Activated T-cell treated with anti-CD3 and anti-CD28 coated beads, Interleukin-2, amount 50 U/mL, for 4 hours (primary cell): Measurements from ENCODE around the gene MRPL10. TPM values are rescaled to one million over a fixed set of nuclear protein-coding genes. Genes with fewer than 3 reads are reported as not detected.

ENCODE experiments used
- ATAC-seq, 2 donors: fragments of 200-7000 bp; cut with Tn5 transposase; one replicate each; pipeline ENCODE4 v1.10.0; 2021
- DNase-seq: peaks from one replicate; pipeline ENCODE4 v3.0.0-alpha.2; 2020
- H3K27me3 Mint-ChIP-seq: one replicate; pipeline ENCODE4 v1.8.0; 2021; ENCODE audit warnings: low read depth, mixed read lengths
- H3K36me3 Mint-ChIP-seq: one replicate; pipeline ENCODE4 v1.8.0; 2022; ENCODE audit warnings: mixed read lengths; ENCODE audit not compliant: insufficient read depth
- H3K4me1 Mint-ChIP-seq: one replicate; pipeline ENCODE4 v1.8.0; 2021; ENCODE audit warnings: low read depth, mixed read lengths
- H3K4me3 Mint-ChIP-seq: one replicate; pipeline ENCODE4 v1.8.0; 2021; ENCODE audit warnings: mild to moderate bottlenecking, moderate library complexity, mixed read lengths
- H3K9me3 Mint-ChIP-seq: one replicate; pipeline ENCODE4 v1.8.0; 2021; ENCODE audit warnings: mixed read lengths
- total RNA-seq, 3 donors: library from RNA; stranded (reverse); gene quantifications; one replicate each; pipeline ENCODE4 v1.2.1, GENCODE V29; 2021

The MRPL10 gene
- 10 to 100 TPM; 56.6 to 62.1 (median 58.6) TPM for total RNA-seq

DNA sequence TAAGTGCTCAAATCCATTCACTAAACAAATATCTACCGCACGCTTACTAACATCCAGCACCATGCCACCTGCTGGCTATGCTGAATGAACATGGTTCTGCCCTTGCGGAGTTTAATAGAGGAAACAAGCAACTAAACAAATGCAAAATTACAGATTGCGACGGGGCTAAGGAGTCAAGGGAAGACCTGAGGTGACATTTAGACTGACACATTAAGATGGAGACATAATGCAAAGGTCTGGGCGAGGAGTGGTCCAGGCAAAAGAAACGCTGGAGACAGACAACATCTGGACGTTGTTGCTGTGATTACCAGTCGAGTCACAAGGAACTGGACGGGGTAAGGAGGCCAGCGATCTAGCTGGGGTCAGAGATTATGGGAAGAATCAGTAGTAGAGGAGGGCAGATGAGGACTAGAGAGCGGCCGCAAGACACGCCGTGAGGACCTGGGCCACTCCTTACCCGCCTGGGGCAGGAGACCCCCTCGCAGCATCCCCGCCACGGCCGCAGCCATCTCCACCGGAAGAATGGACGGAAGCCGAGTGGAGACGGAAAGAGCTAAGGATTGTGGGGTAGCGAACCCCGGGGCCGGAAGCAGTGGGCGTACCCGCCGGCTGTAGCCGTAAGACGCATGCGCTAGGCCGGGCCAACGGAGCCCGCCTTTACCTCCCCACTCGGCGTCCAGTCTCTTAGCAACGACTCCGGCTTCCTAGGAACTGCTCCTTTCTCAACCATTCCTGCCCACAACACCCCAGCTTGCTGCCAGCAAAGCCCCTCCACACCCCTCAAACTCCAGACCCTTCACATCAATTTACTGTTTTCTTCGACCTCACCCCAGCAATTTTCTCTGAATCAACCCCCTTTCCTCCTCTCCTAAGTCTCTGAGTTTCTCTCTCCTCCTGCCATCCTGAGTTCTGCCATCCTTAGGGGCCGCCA, at the start of gene MRPL10, which contains the start of gene LRRC46:
Gene MRPL10, minus strand, starts transcription at position 539 of the 931 bp plus-strand sequence. Its CDS starts 30 bp downstream, at position 509.
Gene LRRC46, plus strand, starts transcription at position 668 of the 931 bp plus-strand sequence. CDS start 320 bp downstream, outside the sequence.
- DNase-seq (peak; percentile 89), ATAC-seq (peak; percentile 86 to 87)
- Mint-ChIP-seq H3K4me1 (peaks cover 58% of the 10 kb centered on the region), H3K9me3 (no peaks in the 10 kb centered on the region), H3K27me3 (no peaks in the 10 kb centered on the region), H3K4me3 (peak within 1 kb of the TSS; percentile 100), H3K36me3 (peaks cover 11% of the 10 kb centered on the region)

DNA sequence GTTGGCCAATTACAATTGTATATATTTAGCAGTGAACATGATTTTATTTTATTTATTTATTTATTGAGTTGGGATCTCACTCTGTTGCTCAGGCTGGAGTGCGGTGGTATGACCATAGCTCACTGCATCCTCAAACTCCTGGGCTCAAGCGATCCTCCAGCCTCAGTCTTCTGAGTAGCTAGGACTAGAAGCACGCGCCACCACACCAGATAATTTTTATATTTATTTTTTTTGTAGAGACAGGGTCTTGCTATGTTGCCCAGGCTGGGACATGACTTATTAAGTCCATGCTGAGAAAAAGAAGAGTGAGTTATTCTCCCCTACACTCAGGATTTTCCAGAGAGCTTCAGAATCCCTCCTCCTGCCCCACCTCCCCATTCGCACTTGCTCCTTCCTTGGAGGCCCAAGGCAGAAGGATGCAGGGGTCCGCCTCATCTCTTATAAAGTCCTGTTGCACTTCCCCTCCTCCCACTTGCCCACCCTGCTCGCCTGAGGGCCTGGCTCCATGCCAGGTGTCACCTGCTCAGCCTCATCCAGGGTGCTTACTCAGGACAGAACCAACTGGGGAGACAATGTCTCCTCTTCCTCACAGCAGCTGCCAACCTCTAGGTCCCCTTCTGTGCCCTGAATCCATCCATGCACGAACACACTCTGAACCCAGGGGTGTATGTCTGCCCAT, 48.6 kb upstream of the MRPL10 start:
- DNase-seq (no peak), ATAC-seq (no peak)
- Mint-ChIP-seq H3K36me3 (no peaks in the 10 kb centered on the region), H3K4me1 (peaks cover 25% of the 10 kb centered on the region), H3K4me3 (no peak overlapping the region), H3K27me3 (peaks cover 29% of the 10 kb centered on the region), H3K9me3 (no peaks in the 10 kb centered on the region)

DNA sequence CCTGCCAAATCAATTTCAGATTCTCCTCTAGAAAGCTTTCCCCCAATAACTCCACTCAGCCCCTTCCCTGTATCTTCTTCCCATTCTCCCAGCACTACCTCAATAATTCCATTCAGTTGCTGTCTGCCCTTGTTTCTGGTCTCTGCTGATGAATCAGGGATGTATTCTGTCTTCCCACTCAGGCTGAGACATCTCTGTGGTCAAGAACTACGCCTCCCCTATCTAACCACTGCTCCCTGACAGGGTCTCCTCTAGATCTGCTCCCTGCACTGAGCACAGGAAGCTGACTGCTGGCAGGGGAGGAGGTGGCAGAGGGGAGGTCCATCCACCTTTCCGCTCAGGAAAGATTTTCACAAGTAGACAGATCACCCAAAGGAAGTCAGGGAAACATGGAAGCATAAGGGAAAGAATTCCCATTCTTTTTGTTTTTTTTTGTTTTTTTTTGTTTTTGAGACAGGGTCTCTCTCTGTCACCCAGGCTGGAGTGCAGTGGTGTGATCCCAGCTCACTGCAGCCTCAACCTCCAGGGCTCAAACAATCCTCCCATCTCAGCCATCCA, 47.8 kb upstream of the MRPL10 start:
- Mint-ChIP-seq H3K36me3 (no peaks in the 10 kb centered on the region), H3K27me3 (peaks cover 33% of the 10 kb centered on the region), H3K4me1 (peaks cover 18% of the 10 kb centered on the region), H3K9me3 (no peaks in the 10 kb centered on the region), H3K4me3 (no peak overlapping the region)
- DNase-seq (no peak), ATAC-seq (peak; percentile 63 to 81)

DNA sequence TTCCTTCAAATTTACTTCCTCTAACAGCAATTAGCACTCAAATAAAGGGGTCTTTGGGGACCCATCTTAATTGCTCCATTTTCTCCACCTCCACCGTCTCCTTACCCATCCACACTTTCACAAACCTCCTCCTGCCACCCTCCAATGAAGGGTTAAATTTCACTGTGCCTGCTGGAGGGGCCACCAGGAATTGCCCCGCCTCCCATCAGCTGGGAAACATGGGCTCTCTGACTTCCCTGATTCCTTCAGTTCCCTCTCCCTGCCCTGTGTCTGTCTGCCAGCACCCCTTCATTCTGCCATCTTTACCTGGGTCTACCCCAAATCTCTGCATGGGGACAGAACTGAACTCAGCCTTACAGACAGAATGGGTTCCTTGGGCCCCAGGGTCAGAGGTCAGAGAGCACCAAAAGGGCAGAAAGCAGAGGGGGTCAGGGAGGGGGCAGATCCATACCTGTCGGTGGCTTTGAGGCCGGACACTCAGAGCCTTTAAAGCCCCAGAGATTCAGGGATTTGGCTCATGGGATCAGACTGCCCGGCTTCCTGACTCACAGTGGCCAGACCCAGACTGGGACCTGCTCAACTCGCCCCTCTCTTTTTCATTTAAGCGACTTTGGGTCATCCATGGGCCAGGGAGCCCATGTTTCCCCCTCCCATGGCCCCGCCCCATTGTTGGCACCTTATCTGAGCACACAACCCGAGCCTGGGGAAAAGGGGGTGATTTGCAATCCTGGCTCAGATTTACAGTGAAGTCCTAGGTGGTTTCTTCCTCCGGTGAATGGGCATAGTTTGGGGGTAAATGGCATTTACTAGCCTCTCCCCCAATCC, 47.1 kb upstream of the MRPL10 start:
- no peak for DNase-seq
- H3K4me3 Mint-ChIP-seq, result no peak overlapping the region
- peak in 1 of 2 donors; percentile 19 for ATAC-seq
- H3K4me1 Mint-ChIP-seq, result peaks cover 11% of the 10 kb centered on the region
- peaks cover 36% of the 10 kb centered on the region for H3K27me3 Mint-ChIP-seq
- no peaks in the 10 kb centered on the region for H3K36me3 Mint-ChIP-seq
- H3K9me3 Mint-ChIP-seq, result no peaks in the 10 kb centered on the region

DNA sequence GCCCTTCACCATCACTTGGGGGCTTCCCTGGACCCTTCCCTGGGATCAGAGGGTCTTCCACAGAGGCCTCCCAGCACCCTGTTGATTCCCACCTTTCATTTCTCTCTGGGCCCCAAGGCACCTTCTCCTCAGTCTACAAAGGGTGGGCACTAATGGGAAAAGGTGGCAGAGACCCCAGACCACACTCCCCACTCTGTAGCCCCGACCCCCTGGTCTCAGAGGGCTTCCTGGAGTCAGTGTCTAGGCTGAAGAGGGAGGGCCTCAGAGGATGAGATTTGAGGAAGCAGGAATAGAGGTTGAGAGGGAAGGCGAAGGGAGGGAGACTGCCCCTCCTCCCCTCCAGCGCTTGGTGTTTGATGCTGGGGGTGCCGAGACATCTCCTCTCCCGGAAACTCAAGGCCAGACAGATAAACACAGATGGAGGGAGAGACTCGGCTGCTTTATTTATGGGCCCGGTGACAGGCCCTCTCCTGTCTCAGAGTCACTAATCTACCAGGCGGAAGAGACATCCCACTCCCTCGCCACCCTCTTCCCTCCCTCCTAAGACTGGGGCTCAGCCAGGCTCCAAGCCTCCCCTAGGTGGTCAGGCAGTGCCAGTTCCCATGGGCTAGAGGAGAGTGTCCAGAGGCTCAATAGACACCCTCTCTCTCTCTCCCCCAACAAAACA, 46.2 kb upstream of the MRPL10 start:
- Mint-ChIP-seq H3K27me3 (peaks cover 42% of the 10 kb centered on the region), H3K4me3 (no peak overlapping the region), H3K36me3 (no peaks in the 10 kb centered on the region), H3K9me3 (no peaks in the 10 kb centered on the region), H3K4me1 (peaks cover 4% of the 10 kb centered on the region)
- ATAC-seq (no peak), DNase-seq (no peak)

DNA sequence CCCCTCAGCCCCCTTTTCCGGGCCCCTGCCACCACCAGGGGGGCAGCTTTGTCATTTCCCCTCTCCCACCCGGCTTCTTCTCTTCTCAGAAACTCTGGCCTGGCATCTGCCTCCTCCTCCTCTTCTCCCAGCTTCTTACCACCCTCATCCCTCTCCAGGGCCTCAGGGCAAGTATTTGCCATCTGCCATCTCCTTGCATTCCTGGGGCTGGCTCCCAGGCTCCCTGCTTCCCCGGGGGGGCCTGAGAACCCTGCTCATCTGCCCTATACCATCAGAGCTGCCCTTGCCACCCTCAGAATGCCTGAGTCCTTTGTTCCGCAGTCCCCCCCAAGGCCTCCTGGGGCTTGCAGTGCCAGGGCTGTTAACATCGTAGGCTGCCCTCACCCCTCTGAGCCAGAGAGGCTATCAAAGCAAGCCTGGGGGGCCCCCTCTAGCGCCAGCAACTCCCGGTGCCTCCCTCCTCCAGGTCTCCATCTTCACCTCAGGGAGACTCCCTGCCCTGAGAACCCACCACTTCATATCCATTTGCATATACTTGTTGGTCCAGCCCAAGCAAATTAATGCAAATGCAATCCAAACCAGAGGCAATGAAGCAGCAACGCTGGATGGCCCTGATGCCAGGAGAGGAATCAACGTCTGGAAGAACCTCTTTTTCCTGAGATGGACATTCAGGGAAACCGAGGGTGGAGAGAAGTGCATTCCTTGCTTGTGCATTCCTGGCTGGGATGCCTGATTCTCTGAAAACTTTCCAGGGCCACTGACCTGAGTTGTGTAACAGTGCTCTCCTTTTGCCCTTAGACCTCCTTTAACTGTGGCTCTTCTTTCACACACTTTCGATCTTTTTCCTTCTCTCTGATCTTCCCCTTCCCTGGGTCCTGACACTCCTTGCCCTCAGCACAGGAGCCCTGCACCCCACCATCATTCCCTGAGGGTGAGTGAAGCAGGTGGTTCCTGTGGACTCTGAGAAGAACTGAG, 44.0 kb upstream of the MRPL10 start:
- DNase-seq (no peak), ATAC-seq (no peak)
- Mint-ChIP-seq H3K27me3 (peaks cover 57% of the 10 kb centered on the region), H3K9me3 (no peaks in the 10 kb centered on the region), H3K4me3 (no peak overlapping the region), H3K4me1 (peaks cover 4% of the 10 kb centered on the region), H3K36me3 (no peaks in the 10 kb centered on the region)

DNA sequence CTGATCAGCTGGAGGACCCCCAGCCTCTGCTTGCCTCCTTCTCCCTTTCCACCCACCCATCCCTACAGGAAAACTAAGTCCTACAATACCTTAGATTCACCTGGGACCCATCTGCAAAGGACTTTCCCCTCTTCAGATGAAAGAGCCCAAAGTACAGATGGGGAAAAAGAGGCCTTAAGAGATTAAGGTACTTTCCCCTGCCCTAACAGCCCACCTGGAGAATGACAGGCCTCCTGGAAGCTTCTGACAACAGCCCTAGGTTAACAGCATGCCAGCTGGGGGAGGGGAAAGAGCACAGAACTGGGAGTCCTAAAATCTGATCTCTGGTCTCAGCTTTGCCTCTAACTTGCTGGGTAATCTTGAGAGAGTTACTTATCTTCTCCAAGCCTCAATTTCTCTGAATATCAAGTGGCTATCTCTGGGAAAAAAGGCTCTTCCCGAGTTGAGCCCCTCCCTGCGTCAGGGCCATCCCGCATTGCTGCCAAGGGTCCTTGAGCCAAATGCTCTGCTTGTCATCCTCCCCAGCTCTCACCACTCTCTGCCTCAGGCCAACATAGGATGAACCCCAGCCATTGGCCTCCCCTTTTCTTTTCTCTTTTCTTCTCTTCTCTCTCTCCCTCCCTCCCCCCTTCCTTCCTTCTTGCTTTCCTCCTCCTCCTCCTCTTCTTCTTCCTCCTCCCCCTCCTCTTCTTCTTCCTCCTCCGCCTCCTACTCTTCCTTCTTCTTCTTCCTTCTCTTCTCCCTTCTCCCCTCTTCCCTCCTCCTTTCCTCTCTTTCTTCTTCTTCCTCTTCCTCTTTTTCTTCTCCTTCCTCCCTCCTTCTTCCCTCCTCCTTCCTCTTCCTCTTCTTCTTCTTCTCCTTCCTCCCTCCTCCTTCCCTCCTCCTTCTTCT, 42.1 kb upstream of the MRPL10 start:
- DNase-seq (no peak), ATAC-seq (no peak)
- H3K9me3 Mint-ChIP-seq, result no peaks in the 10 kb centered on the region

DNA sequence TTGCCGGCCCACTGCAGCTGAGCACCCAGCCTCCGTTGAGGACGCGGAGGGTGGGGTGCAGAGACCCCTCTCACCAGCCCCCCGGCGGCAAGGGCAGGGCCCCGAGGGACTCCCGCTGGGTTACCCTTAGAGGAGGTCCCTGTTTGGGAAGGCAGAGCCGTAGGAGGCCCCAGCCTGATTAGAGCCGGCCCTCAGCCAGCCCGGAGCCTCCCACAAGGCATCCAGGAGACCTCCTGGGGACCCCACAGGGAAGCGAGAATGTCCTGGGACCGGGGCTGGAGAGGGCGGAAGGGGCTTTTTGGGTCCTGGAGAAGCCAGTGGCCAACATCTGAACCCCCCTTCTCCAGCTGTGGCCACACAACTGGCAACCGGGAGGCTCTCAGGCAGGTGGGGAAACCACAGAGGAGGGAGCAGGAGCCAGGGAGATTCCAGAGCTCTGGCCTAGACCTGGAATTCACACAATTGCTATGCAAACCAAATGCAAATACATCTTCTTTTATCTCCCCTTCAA, 41.4 kb upstream of the MRPL10 start:
- ATAC-seq, result no peak
- peaks cover 59% of the 10 kb centered on the region for H3K27me3 Mint-ChIP-seq

More for the DNA sequence above, 42.1 kb upstream of the MRPL10 start:
- no peak overlapping the region for H3K4me3 Mint-ChIP-seq
- H3K27me3 Mint-ChIP-seq, result peaks cover 58% of the 10 kb centered on the region
- no peaks in the 10 kb centered on the region for H3K36me3 Mint-ChIP-seq
- H3K4me1 Mint-ChIP-seq, result no peaks in the 10 kb centered on the region

DNA sequence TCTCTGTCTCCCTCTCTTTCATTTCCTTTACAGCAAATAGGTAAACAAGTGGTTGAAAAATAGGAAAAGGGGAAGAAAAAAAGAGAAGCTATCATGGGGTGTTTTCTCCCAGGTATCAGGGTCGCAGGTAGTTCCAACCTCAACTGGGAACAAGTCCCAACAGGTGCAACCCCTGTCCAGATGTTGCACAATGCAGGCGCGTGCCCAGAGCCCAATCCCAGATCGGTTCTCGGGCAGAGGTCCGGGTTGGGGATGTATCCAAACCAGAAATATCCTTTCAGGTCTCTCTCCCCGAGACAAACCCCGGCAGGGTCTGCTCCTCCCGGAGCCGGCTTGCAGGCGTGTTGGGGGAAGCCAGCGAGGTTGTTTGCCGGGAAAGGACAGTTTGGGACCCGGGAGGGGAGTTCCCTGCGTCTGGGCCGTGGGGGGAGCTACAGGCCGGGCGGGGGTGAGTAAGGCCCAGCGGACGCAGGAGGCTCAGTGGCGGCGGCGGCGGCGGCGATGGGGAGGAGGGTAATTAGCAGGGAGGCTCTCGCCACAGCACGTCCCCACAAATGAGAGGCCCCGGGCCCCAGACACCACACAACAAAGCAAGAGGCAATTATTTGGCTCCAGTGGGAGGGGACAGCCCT, 40.8 kb upstream of the MRPL10 start:
- ATAC-seq (no peak), DNase-seq (no peak)
- Mint-ChIP-seq H3K36me3 (no peaks in the 10 kb centered on the region), H3K4me3 (no peak overlapping the region), H3K27me3 (peaks cover 55% of the 10 kb centered on the region), H3K4me1 (no peaks in the 10 kb centered on the region), H3K9me3 (no peaks in the 10 kb centered on the region)

More for the DNA sequence above, 41.4 kb upstream of the MRPL10 start:
- H3K4me1 Mint-ChIP-seq, result no peaks in the 10 kb centered on the region
- no peaks in the 10 kb centered on the region for H3K9me3 Mint-ChIP-seq
- no peak overlapping the region for H3K4me3 Mint-ChIP-seq
- no peaks in the 10 kb centered on the region for H3K36me3 Mint-ChIP-seq
- DNase-seq, result no peak

DNA sequence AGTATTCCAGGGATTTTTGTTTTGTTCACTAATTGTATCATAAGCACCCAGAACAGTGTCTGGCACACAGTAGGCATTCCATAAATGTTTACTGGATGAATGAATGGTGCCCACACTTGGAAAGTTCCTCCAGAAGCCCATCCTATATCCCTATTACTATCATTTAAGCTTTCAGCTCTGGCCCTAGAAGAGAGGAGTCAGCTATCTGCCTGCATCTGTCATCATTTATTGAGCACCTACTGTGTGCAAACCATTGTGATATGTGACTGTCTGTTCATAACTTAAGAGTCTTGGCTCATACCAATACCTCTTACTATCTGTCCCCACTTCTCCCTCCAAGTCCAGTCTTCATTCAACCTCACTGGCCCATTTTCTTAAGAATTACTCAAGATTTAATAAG, 39.7 kb upstream of the MRPL10 start:
- no peaks in the 10 kb centered on the region for H3K36me3 Mint-ChIP-seq
- DNase-seq (no peak), ATAC-seq (no peak)
- H3K27me3 Mint-ChIP-seq, result peaks cover 53% of the 10 kb centered on the region
- no peaks in the 10 kb centered on the region for H3K4me1 Mint-ChIP-seq
- no peak overlapping the region for H3K4me3 Mint-ChIP-seq
- no peaks in the 10 kb centered on the region for H3K9me3 Mint-ChIP-seq

DNA sequence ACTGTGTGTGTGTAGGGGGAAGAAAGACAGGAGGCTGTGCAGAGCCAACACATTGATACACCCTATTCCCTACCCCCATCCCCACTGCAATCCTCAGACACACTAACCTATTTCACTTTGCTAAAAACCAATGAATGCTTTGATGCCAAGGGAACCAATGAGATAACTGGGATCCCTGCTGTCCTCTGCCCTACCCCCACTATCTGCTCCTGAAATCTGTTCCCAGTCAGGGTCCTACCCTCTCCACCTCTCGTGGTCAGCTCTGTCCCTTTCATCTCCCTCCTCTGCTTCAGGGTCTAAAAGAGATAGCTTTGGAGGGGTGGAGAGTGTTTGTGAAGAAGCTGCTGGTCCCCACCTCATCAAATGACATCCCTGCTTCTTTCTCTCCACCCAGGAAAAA, 38.7 kb upstream of the MRPL10 start:
- H3K4me3 Mint-ChIP-seq, result no peak overlapping the region
- peaks cover 48% of the 10 kb centered on the region for H3K27me3 Mint-ChIP-seq
- H3K36me3 Mint-ChIP-seq, result no peaks in the 10 kb centered on the region
- ATAC-seq (no peak), DNase-seq (no peak)
- peaks cover 3% of the 10 kb centered on the region for H3K4me1 Mint-ChIP-seq
- H3K9me3 Mint-ChIP-seq, result no peaks in the 10 kb centered on the region
